Esophagus (tissue), 2 donors: ENCODE measurements around the gene SF3A1. TPM values are rescaled to one million over a fixed set of nuclear protein-coding genes. Genes with fewer than 3 reads are reported as not detected.

Experiments
- H3K27ac ChIP-seq, 2 donors: one replicate each; pipeline ENCODE4 v1.5.1; 2013; ENCODE audit warnings: low read depth in 2 of 2, mild to moderate bottlenecking in 2 of 2, inconsistent platforms in 1 of 2, low read length in 1 of 2, moderate library complexity in 1 of 2
- H3K27me3 ChIP-seq, 2 donors: one replicate each; pipeline ENCODE4 v1.6.1; 2013; ENCODE audit warnings: low read length in 2 of 2, control low read depth in 1 of 2, mild to moderate bottlenecking in 1 of 2; ENCODE audit not compliant: insufficient read depth in 2 of 2, control insufficient read depth in 1 of 2
- H3K36me3 ChIP-seq, 2 donors: one replicate each; pipeline ENCODE4 v1.6.1; 2013; ENCODE audit warnings: low read length in 1 of 2; ENCODE audit not compliant: control insufficient read depth in 2 of 2, insufficient read depth in 2 of 2
- H3K4me1 ChIP-seq, 2 donors: one replicate each; pipeline ENCODE4 v1.6.1; 2013; ENCODE audit warnings: low read length in 1 of 2; ENCODE audit not compliant: control insufficient read depth in 2 of 2, insufficient read depth in 2 of 2
- H3K4me3 ChIP-seq, 2 donors: one replicate each; pipeline ENCODE4 v1.5.1; 2013; ENCODE audit warnings: low read length in 2 of 2, mild to moderate bottlenecking in 2 of 2, low read depth in 1 of 2, moderate library complexity in 1 of 2
- H3K9me3 ChIP-seq, 2 donors: one replicate each; pipeline ENCODE4 v1.6.1; 2013; ENCODE audit warnings: mild to moderate bottlenecking in 2 of 2, low read depth in 1 of 2, low read length in 1 of 2, moderate library complexity in 1 of 2; ENCODE audit not compliant: control insufficient read depth in 2 of 2, insufficient read depth in 1 of 2
- WGBS, 2 donors: extraction: QIAGEN DNeasy Blood & Tissue Kit; methylation state at CpG; one replicate each; pipeline ENCODE4 v1.1.7; 2013; 5-methylcytosine and 5-hydroxymethylcytosine counted together
- polyA plus RNA-seq, 2 donors: library from polyadenylated mRNA; stranded (reverse); fragments of 200-250 nt; gene quantifications; one replicate each; pipeline ENCODE4 v1.2.3, GENCODE V29; 2013
- donor health status: healthy with polysubstance abuse.
- donor health status: Bipolar disorder and iron deficiency.

The SF3A1 gene
- polyA plus RNA-seq, 2 donors = 14.3 to 23.1 TPM

DNA sequence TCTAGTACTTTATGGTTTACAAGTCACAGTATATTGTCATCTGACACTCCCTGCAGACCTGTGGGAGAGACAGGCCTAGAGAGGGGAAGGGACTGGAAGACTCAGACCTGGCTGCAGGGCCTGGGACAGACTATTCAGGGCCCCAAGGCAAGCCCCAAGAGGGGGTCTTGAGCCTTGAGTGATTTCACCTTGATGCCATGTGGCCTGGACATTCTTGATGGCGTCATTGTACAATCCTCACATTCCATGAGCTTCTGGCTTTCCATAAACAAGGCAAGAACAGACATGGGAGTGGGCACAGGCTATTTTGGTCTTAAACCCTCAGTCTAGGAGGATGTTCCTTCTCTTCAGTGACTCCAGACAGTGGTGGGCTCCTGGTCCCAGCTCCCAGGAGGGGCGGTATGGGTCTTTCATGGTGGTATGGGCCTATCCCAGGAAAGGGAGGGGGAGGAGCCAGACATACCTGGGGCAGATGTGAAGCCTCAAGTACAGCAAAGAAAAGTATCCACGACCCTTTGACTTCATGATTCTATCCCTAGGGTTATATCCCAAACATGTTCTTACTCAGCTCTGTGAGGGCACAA, 28.1 kb downstream of the SF3A1 start:
- H3K36me3 ChIP-seq = peaks cover 4 to 13% of the 10 kb centered on the region in 2 donors
- no peaks in the 10 kb centered on the region for H3K9me3 ChIP-seq
- H3K27me3 ChIP-seq = no peaks in the 10 kb centered on the region
- H3K4me3 ChIP-seq = no peak overlapping the region
- H3K4me1 ChIP-seq = peaks cover 2 to 11% of the 10 kb centered on the region in 2 donors
- H3K27ac ChIP-seq = no peak overlapping the region
- 82 to 83% methylated on average over 3 of the region's 3 CpGs for WGBS, 2 donors

DNA sequence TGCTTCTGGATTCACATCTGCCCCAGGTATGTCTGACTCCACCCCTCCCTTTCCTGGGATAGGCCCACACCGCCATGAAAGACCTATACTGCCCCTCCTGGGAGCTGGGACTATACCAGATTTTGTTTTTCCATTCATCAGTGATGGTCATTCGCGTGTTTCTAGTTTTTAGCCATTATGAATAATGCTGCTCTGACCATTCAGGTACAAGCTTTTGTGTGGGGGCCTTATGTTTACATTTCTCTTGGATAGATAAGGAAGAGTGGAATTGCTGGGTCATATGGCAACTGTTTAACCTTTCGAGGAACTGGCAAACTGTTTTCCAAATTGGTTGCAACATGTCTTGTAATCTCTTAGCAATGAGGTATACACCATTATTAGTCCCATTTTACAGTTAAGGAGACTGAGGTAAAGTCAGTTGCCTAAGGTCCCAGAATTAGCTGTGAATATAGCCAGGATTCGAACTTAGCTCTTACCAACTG, 28.8 kb downstream of the SF3A1 start:
- Histone ChIP-seq H3K36me3 (peaks cover 0 to 13% of the 10 kb centered on the region in 2 donors), H3K27ac (peak overlapping the region in 1 of 2 donors; percentile 94), H3K9me3 (no peaks in the 10 kb centered on the region), H3K27me3 (no peaks in the 10 kb centered on the region), H3K4me1 (peaks cover 2 to 11% of the 10 kb centered on the region in 2 donors), H3K4me3 (no peak overlapping the region)
- WGBS, 2 donors = 60 to 64% methylated on average over 5 of the region's 5 CpGs

DNA sequence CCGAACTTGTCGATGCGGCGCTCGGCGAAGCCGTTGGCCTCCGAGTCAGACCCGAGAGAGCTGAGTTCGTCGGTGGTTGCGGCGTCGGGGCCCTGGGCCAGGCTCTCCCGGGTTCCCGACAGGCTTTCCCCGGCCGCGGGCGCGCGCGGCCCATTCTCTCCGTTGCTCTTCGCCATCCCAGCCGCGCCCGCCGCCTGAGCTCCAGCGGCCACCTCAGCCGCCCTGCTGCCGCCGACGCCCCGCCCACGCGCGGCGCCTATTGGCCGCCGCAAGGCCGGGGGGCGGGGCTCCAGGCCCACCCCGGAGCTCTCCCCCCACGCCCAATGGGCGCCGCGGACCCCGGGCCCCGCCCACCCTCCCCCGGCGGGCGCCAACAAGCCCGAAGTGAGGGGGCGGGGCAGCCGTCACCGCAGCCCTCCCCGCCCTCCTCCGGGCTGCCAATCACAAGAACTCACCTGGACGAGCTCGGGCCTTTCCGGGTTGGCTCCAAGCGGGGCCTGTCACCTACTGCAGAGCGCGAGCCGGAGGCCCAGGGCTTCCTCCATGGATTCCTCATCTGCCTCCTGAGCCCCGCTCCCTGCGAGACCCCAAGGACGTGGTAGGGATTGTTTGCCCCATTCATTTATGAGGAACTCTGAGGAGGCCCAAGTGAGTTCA, 29.9 kb downstream of the SF3A1 start, which contains the start of gene TBC1D10A:
Gene TBC1D10A, minus strand, starts transcription at position 236 of the 657 bp plus-strand sequence. Its CDS starts 60 bp downstream, at position 176.
- no peaks in the 10 kb centered on the region for H3K9me3 ChIP-seq
- H3K4me1 ChIP-seq = peaks cover 2 to 14% of the 10 kb centered on the region in 2 donors
- no peaks in the 10 kb centered on the region for H3K27me3 ChIP-seq
- H3K27ac ChIP-seq = peak within 1 kb of the TSS; percentile 87 to 94
- peak within 1 kb of the TSS; percentile 56 to 95 for H3K4me3 ChIP-seq
- H3K36me3 ChIP-seq = peaks cover 0 to 7% of the 10 kb centered on the region in 2 donors
- 0 to 1% methylated on average over 43 to 69 of the region's 69 CpGs for WGBS, 2 donors

DNA sequence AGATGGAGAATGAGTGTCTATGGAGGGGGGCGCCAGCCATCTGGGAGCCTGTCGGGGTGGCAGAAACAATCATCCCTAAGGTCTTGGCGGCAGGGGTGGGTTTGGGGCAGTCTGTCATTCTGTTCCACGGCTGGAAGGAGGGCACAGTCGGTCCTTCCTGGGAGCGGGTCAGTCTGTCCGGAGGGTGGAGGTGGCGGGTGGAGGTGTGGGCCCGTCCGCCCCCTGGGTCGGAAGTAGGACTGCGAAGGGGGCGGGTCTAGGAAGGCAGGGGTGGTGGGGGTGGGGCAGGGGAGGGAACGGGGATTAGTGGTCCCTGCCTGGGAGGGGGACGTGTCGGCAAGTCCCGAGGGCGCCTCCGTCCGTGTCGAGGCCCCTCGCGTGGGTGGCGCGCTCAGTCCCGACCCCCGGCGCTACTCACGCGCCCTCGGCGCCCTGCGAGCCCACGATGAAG, 30.4 kb downstream of the SF3A1 start:
- H3K36me3 ChIP-seq = peaks cover 0 to 6% of the 10 kb centered on the region in 2 donors
- no peaks in the 10 kb centered on the region for H3K27me3 ChIP-seq
- WGBS, 2 donors = 0 to 1% methylated on average over 33 to 34 of the region's 34 CpGs
- H3K9me3 ChIP-seq = no peaks in the 10 kb centered on the region
- peak overlapping the region; percentile 84 to 87 for H3K27ac ChIP-seq
- peak overlapping the region; percentile 56 to 95 for H3K4me3 ChIP-seq
- peaks cover 2 to 16% of the 10 kb centered on the region in 2 donors for H3K4me1 ChIP-seq

DNA sequence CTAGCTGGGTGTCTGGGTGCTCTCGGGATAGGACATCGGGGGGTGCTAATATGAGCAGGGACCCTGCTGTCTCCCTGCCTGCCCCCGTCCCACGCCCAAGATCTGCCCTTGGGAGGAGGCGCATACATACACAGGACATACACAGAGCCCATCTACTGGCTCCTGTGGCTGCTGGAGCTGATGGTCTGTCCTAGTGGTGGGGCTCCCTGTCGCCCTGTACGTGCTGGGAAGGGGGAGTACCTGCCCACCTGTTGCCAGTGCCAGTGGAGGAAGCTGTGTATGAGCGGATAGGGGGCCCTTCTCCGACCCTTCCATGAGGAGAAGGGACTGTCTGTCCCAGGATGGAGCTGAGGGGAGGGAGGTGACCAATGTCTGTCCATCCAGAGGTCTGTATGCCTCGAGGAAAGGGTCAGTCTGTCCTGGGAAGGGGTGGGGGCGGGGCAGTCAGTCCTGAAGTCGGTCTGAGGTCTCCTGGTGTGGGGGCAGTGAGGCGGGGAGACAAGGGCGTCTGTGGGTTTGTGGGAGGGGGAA, 30.9 kb downstream of the SF3A1 start:
- H3K4me3 ChIP-seq = peak overlapping the region; percentile 56 to 95
- peaks cover 0 to 7% of the 10 kb centered on the region in 2 donors for H3K36me3 ChIP-seq
- WGBS, 2 donors = 26% methylated on average over 14 of the region's 14 CpGs
- H3K27me3 ChIP-seq = no peaks in the 10 kb centered on the region
- H3K4me1 ChIP-seq = peaks cover 2 to 19% of the 10 kb centered on the region in 2 donors
- no peaks in the 10 kb centered on the region for H3K9me3 ChIP-seq
- peak overlapping the region; percentile 84 to 87 for H3K27ac ChIP-seq

DNA sequence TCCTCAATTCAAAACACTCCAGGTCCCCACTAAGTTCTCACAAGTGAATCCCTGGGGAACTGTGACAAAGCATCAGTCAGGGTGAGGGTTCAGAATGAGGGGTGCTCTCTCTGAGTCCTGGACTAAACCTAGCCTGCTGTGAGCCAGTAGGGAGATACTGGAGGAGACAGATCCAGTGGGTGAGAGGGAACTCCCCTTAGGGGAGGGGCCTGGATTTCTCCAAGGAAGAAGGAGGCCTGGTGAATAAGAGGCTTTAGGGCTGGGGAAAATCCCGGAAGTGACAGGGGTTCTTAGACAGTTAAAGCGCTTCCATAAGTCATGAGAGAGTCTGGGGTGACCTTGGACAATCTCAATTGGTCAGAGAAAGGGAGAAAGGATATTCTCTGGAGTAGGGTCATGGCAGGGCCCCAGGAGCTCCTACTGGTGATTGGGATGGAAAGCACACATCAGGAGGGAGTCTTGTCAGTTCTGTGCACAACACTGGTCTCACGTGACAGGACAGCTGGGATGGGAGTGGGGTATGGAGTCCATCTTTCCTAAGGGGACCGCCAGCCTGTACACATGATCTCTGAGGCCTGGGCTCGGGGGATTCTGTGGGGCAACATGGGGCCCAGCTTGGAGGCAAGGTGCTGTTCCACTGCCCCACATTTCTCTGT, 31.5 kb downstream of the SF3A1 start:
- Histone ChIP-seq H3K27ac (peak overlapping the region; percentile 84 to 87), H3K4me1 (peaks cover 6 to 25% of the 10 kb centered on the region in 2 donors), H3K4me3 (peak overlapping the region; percentile 56 to 95), H3K9me3 (no peaks in the 10 kb centered on the region), H3K27me3 (no peaks in the 10 kb centered on the region), H3K36me3 (peaks cover 0 to 10% of the 10 kb centered on the region in 2 donors)
- WGBS, 2 donors = 32 to 36% methylated on average over 5 of the region's 5 CpGs

DNA sequence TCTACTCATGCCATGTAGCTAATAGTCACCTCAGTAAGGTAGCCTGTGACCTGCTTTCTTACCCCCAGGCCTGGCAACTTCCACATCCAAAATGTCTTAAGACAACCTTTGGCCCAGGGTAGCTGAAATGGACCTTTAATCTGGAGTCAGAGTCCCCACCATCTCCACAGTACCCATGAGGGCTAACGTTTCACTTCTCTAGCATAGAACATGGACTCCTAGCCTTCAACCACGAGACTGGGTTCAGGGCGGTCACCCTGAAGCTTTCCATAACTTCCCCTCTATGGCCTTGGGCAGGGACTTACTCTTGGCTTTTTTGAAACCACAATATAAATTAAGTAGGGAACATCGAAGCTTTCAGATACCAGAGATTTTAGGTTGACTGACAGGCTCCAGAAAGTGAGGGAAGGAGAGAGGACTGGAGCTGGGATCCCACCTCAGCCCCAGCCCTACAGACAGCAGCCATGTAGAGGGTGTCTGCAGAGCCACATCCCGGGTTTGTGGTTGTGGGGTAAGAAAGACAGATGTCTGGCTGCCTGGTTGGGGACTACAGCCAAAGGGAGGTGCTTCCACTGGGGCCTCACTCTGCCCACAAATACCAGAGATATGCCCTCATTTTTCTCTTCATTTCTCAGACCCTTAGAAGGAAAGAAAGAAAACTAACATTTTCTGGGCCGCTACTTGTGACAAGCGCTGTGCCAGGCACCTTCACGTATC, 32.5 kb downstream of the SF3A1 start:
- Histone ChIP-seq H3K36me3 (peaks cover 0 to 12% of the 10 kb centered on the region in 2 donors), H3K4me3 (peak overlapping the region in 1 of 2 donors; percentile 56), H3K27me3 (no peaks in the 10 kb centered on the region), H3K9me3 (no peaks in the 10 kb centered on the region), H3K27ac (peak overlapping the region in 1 of 2 donors; percentile 68), H3K4me1 (peaks cover 9 to 31% of the 10 kb centered on the region in 2 donors)
- WGBS, 2 donors = 40 to 48% methylated on average over 8 of the region's 8 CpGs

DNA sequence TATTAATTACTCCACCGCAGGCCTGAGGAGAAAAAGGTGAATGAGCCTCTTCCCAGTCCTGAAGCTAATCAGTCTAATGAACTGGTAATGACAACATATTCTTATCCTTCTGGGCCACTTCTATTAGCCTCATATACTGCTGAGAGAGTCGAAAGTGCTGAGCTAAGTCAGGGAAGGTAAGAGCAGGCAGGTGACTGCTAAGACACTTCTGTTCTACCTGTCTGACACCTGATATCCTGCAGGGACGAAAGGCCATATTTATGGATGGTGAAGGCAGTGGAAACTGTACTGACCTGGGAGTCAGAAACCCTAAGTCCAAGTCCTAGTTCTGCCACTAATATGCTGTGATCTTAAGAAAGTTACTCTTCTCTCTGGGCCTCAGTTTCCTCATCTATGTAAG, 33.4 kb downstream of the SF3A1 start:
- Histone ChIP-seq H3K36me3 (peaks cover 0 to 13% of the 10 kb centered on the region in 2 donors), H3K4me1 (peaks cover 9 to 38% of the 10 kb centered on the region in 2 donors), H3K27me3 (no peaks in the 10 kb centered on the region), H3K27ac (peak overlapping the region in 1 of 2 donors; percentile 36), H3K4me3 (no peak overlapping the region), H3K9me3 (no peaks in the 10 kb centered on the region)
- 91 to 97% methylated on average over 3 of the region's 3 CpGs for WGBS, 2 donors

DNA sequence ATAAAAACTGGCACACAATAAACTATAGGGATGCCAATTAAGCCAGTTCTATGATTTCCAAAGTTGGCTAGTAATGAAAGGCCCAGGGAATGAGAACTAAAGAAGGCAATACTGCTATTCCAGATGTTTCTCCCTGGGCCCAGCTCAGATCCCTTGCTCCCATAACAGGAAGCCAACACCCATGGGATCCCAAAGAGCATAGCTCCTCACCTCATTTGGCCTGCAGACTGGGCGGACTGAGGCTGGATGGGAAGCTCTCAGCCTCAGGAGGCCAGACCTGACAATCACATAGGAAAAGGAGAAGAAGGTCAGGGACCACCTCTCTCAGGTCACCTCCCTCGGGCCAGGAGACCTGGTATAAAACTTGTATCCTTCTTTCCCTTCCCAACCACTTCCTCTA, 35.2 kb downstream of the SF3A1 start:
- peaks cover 9 to 45% of the 10 kb centered on the region in 2 donors for H3K4me1 ChIP-seq
- H3K9me3 ChIP-seq = no peaks in the 10 kb centered on the region
- H3K27me3 ChIP-seq = no peaks in the 10 kb centered on the region
- no peak overlapping the region for H3K4me3 ChIP-seq
- peak overlapping the region; percentile 45 to 71 for H3K27ac ChIP-seq
- WGBS, 2 donors = 78 to 92% methylated on average over 2 of the region's 2 CpGs
- H3K36me3 ChIP-seq = peaks cover 0 to 16% of the 10 kb centered on the region in 2 donors
